Caco-2 (cell line): ENCODE measurements around the gene SPTSSB. TPM values are rescaled to one million over a fixed set of nuclear protein-coding genes. Genes with fewer than 3 reads are reported as not detected.
A peak's percentile ranks its signal among the peaks of the same experiment; 100 is the strongest.

Source experiments
- BruUV-seq: library from RNA; stranded (reverse); fragments of 400-500 nt; replicated peaks from 2 replicates; lab custom pipeline; 2021; lab: Mats Ljungman, UMichigan
- CTCF ChIA-PET: fragments of 300-600 bp; sonication (Branson Sonifier 250); formaldehyde crosslinking; loops from one replicate; lab custom pipeline; 2022; ENCODE audit warnings: antibody characterized with exemption; lab: Charles Lee
- POLR2A ChIA-PET: fragments of 300-600 bp; sonication (Branson Sonifier 250); formaldehyde crosslinking; loops from one replicate; lab custom pipeline; 2022; ENCODE audit warnings: antibody characterized with exemption; lab: Charles Lee
- DNase-seq, 2 experiments: peaks; one replicate each; pipeline versions ENCODE4 v3.0.0 to v3.0.0-alpha.2; 2020 to 2022
- H3K27me3 ChIP-seq: replicated peaks from 2 replicates; pipeline ENCODE4 v1.6.0; 2011; ENCODE audit warnings: low read length; ENCODE audit not compliant: control insufficient read depth, insufficient read depth
- H3K36me3 ChIP-seq: 2 replicates; pipeline ENCODE4 v1.5.1; 2011; ENCODE audit warnings: low read length; ENCODE audit not compliant: control insufficient read depth, insufficient read depth
- H3K4me1 ChIP-seq: fragments of 250-450 bp; sonication (Bioruptor Pico); 2 replicates; pipeline ENCODE4 v1.5.1; 2020; ENCODE audit warnings: mild to moderate bottlenecking
- H3K4me3 ChIP-seq: 2 replicates; pipeline ENCODE4 v1.5.1; 2011; ENCODE audit warnings: low read depth, mild to moderate bottlenecking, control low read depth, low read length
- H3K9me3 ChIP-seq: fragments of 250-450 bp; sonication (Bioruptor Pico); 2 replicates; pipeline ENCODE4 v1.5.1; 2020; ENCODE audit warnings: mild to moderate bottlenecking, moderate library complexity
- H3K27ac Mint-ChIP-seq: one replicate; pipeline ENCODE4 v1.8.0; 2022; ENCODE audit warnings: mixed read lengths; ENCODE audit not compliant: unreplicated experiment
- H3K27me3 Mint-ChIP-seq: one replicate; pipeline ENCODE4 v1.8.0; 2022; ENCODE audit warnings: mixed read lengths; ENCODE audit not compliant: insufficient read depth, unreplicated experiment
- H3K36me3 Mint-ChIP-seq: one replicate; pipeline ENCODE4 v1.8.0; 2022; ENCODE audit warnings: mild to moderate bottlenecking, mixed read lengths; ENCODE audit not compliant: insufficient read depth, unreplicated experiment
- H3K4me1 Mint-ChIP-seq: one replicate; pipeline ENCODE4 v1.8.0; 2022; ENCODE audit warnings: low read depth, mixed read lengths; ENCODE audit not compliant: unreplicated experiment
- H3K4me3 Mint-ChIP-seq: one replicate; pipeline ENCODE4 v1.8.0; 2022; ENCODE audit warnings: mild to moderate bottlenecking, moderate library complexity, mixed read lengths; ENCODE audit not compliant: unreplicated experiment
- H3K9me3 Mint-ChIP-seq: one replicate; pipeline ENCODE4 v1.8.0; 2022; ENCODE audit warnings: mixed read lengths; ENCODE audit not compliant: unreplicated experiment
- CTCF ChIP-seq, 2 experiments: fragments of 200-600 bp in 1 of 2; IDR thresholded peaks; 1 replicate in 1 of 2; 2 replicates in 1 of 2; pipeline versions ENCODE4 v1.5.1 to v1.8.0; 2011 to 2022; ENCODE audit warnings: antibody characterized with exemption in 1 of 2, control low read depth in 1 of 2, inconsistent platforms in 1 of 2, low read depth in 1 of 2, low read length in 1 of 2, mild to moderate bottlenecking in 1 of 2, moderate library complexity in 1 of 2; ENCODE audit not compliant: insufficient read depth in 1 of 2, severe bottlenecking in 1 of 2, unreplicated experiment in 1 of 2
- intact Hi-C: fragments of 100-400 bp; cut with micrococcal nuclease; formaldehyde crosslinking; loops from one replicate; pipeline ENCODE4 v1.10.0; 2022; ENCODE audit not compliant: unreplicated experiment
- total RNA-seq: library from RNA; stranded (reverse); gene quantifications from 2 replicates; pipeline ENCODE4 v1.2.3, GENCODE V29; 2022

The SPTSSB gene
- total RNA-seq, 1 experiment from 2014 or later = 51.6 TPM

GRCh38 chr3:161393803-161394202 is 22.5 kb upstream of the SPTSSB start:
- Histone ChIP-seq H3K27me3 (no peaks in the 10 kb centered on the region), H3K9me3 (0 out of 2 replicates have a peak, but pooled peaks cover 8% of the 10 kb centered on the region), H3K4me1 (peaks cover 32% of the 10 kb centered on the region), H3K36me3 (no peaks in the 10 kb centered on the region), H3K4me3 (no peak overlapping the region)
- Mint-ChIP-seq H3K27me3 (no peaks in the 10 kb centered on the region), H3K4me3 (no peak overlapping the region), H3K36me3 (no peaks in the 10 kb centered on the region), H3K9me3 (peaks cover 7% of the 10 kb centered on the region), H3K27ac (no peak overlapping the region), H3K4me1 (peaks cover 41% of the 10 kb centered on the region)
- ChIA-PET CTCF (no interaction called here), POLR2A (no interaction called here)
- no peak for DNase-seq
- BruUV-seq = no TSS peak
- no peak for TF ChIP-seq CTCF (IDR thresholded peaks at IDR 0.05; ENCODE audit: insufficient read depth in 1 of 2, low read depth in 1 of 2, low read length in 1 of 2, severe bottlenecking in 1 of 2, unreplicated experiment in 1 of 2)
- intact Hi-C loops = no loop called here

GRCh38 chr3:161393310-161393709 is 22.0 kb upstream of the SPTSSB start:
- Mint-ChIP-seq H3K9me3 (peaks cover 7% of the 10 kb centered on the region), H3K4me1 (peaks cover 41% of the 10 kb centered on the region), H3K27me3 (no peaks in the 10 kb centered on the region), H3K36me3 (no peaks in the 10 kb centered on the region), H3K4me3 (no peak overlapping the region), H3K27ac (no peak overlapping the region)
- BruUV-seq = no TSS peak
- H3K9me3 ChIP-seq = 0 out of 2 replicates have a peak, but pooled peaks cover 8% of the 10 kb centered on the region
- DNase-seq = no peak
- CTCF ChIA-PET = no interaction called here
- H3K4me3 ChIP-seq = no peak overlapping the region
- no peaks in the 10 kb centered on the region for H3K27me3 ChIP-seq
- H3K4me1 ChIP-seq = peaks cover 32% of the 10 kb centered on the region
- intact Hi-C loops = no loop called here
- POLR2A ChIA-PET = no interaction called here
- no peaks in the 10 kb centered on the region for H3K36me3 ChIP-seq
- no peak for TF ChIP-seq CTCF (IDR thresholded peaks at IDR 0.05; ENCODE audit: insufficient read depth in 1 of 2, low read depth in 1 of 2, low read length in 1 of 2, severe bottlenecking in 1 of 2, unreplicated experiment in 1 of 2)

- H3K4me1 Mint-ChIP-seq = peaks cover 41% of the 10 kb centered on the region
- ChIA-PET POLR2A (no interaction called here), CTCF (no interaction called here)
- H3K36me3 ChIP-seq = no peaks in the 10 kb centered on the region
- no peaks in the 10 kb centered on the region for H3K27me3 Mint-ChIP-seq
- intact Hi-C loops = no loop called here
- H3K4me3 Mint-ChIP-seq = no peak overlapping the region
- no peaks in the 10 kb centered on the region for H3K36me3 Mint-ChIP-seq
- H3K4me3 ChIP-seq = no peak overlapping the region
- DNase-seq = no peak
- BruUV-seq = no TSS peak
- no peaks in the 10 kb centered on the region for H3K27me3 ChIP-seq
- peaks cover 7% of the 10 kb centered on the region for H3K9me3 Mint-ChIP-seq
- H3K27ac Mint-ChIP-seq = peak overlapping the region; percentile 15
- H3K4me1 ChIP-seq = peaks cover 32% of the 10 kb centered on the region
- H3K9me3 ChIP-seq = 0 out of 2 replicates have a peak, but pooled peaks cover 8% of the 10 kb centered on the region
- no peak for TF ChIP-seq CTCF (IDR thresholded peaks at IDR 0.05; ENCODE audit: insufficient read depth in 1 of 2, low read depth in 1 of 2, low read length in 1 of 2, severe bottlenecking in 1 of 2, unreplicated experiment in 1 of 2)
These were observed 21.5 kb upstream of the SPTSSB start for GRCh38 chr3:161392853-161393252.
